HG03097 (cell line): ENCODE results near the gene PANK4.
"Not testable (repeated sequence)": the region's sequence is repeated elsewhere in the genome, so short reads cannot be mapped to it uniquely, and the experiment has no call there.

Experiments
- ATAC-seq: cut with Tn5 transposase; IDR thresholded peaks from one replicate; pipeline ENCODE4 v1.9.1; 2021; ENCODE audit not compliant: unreplicated experiment, low FRiP score

The PANK4 gene

DNA sequence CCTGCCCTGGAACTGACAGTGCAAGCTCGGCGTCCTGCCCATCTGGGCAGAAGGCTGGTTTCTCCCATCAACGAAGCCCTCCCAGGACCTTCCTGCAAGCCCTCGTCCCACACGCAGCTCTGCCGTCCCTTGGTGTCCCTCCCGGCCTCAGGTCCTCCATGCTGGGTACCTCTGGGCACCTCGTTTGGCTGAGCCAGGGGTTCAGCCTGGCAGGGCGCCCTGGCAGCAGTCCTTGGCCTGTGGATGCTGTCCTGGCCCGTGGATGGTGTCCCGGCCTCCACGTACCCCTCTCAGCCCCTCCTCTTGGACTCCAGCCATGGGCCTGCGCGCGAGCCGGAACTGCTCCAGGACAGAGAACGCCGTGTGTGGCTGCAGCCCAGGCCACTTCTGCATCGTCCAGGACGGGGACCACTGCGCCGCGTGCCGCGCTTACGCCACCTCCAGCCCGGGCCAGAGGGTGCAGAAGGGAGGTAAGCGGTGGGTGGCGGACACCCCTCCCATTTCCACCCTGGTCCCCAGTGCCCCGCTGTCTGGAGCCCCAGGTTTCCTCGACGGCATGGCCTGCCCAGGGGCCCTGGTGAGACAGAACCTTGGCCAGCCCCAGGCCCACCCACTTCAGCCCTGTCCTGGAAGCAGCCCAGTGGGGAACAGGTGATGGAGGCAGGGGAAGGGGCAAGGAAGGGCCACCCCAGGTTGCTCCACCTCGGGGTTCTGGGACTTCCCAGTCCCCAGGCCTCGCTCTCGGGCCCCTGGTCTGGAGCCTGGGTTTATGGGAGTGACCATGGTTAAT lies 33.3 kb upstream of the PANK4 start:
- ATAC-seq, result no peak

DNA sequence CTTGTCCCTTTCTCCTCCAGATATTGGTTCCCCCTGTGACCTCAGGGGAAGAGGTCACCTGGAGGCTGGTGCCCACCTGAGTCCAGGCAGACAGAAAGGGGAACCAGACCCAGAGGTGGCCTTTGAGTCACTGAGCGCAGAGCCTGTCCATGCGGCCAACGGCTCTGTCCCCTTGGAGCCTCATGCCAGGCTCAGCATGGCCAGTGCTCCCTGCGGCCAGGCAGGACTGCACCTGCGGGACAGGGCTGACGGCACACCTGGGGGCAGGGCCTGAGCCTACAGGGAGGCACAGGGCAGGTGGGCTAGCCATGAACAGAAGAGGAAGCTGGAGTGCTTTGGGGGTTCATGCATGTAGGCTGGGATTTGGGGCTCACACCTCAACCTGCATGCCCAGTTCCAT lies 32.5 kb upstream of the PANK4 start:
- ATAC-seq, result no peak

DNA sequence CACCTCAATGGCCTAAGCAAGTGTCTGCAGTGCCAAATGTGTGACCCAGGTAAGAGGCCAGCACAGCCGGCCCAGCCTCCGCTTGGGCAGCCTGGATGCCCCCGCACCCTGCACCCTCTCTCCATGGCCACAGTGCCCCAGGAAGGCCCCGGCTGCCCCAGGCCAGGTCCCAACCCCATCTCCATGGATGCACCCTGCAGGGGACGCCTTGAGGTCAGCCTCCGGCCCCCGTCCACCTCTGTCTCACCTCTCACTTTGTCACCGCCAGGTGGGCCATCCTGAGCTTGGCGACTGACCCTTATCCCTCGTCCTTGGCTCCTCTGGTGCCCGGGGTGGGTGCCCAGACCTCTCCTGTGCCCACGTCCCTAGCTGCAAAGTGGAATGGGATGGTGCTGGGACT lies 32.0 kb upstream of the PANK4 start:
- no peak for ATAC-seq

DNA sequence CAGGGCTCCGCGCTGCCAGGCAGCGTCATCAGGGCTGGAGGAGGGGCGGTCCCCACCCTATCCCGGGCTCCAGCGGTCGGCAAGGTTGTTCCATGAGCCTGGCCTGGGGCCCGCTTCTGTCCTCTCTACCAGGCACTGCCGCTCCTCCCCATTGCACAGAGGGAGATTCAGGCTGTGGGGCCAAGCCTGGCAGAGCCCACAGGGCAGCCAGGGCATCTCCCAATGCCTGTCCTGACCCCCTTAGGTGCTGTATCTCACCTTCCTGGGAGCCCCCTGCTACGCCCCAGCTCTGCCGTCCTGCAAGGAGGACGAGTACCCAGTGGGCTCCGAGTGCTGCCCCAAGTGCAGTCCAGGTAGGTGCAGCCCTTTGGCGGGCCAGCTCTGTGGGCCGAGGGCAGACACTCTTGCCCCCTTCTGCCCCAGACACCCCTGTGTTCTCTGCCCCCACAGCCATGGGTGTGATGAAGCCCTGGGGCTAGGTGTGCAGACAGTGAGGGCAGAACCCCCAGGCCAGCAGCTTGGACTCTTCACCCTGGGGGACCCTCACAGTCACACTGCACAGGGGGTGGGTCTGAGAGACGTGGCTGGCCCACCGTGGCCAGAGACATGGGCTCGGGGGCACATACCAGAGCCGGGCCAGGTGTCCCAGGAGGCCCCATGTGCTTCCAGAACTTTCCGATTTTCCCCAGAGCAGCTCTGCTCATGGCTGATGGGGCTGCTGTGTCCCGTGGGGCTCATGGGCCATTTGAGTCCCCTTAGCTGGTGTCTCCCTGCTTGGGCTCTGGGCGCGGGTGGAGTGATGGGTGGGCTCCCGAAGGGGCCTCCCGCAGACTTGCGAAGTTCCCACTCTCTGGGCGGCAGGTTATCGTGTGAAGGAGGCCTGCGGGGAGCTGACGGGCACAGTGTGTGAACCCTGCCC lies 31.3 kb upstream of the PANK4 start:
- no peak for ATAC-seq

DNA sequence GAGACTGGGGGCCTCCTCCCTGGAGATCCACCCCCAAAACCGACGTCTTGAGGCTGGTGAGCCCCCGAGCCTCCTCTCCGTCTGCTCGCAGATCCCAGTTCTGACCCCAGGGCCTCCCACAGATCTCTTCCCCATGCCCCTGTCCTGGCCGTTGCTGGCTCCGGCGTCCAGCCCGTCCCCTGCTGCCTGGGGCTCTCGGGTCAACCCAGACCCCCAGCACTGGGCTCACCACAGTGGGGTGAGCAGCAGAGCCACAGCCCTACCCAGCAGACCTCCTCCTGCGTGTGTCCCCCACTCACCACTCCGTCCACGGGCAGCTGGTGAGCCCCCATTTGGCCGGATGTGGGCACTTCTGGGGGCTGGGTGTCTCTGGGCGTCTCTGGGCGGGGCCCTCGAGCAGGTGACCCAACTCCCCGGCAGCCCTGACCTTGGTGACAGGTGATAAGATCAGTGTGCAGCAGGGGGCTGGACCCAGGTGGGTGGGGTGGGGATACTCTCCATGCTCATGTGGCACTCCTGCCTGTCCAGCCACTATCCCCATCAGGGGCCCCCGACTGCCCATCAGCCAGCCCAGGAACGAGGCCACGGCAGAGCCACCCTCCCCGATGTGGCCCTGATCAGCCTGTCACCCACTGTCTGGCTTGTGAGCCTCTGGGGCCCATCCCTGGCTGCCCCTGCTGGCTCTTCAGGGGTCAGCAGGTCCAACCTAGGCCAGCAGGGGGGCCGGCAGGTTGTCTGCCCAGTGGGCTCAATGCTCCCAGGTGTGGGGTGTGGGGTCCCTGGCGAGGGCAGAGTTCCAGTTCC lies 30.5 kb upstream of the PANK4 start:
- no peak for ATAC-seq

DNA sequence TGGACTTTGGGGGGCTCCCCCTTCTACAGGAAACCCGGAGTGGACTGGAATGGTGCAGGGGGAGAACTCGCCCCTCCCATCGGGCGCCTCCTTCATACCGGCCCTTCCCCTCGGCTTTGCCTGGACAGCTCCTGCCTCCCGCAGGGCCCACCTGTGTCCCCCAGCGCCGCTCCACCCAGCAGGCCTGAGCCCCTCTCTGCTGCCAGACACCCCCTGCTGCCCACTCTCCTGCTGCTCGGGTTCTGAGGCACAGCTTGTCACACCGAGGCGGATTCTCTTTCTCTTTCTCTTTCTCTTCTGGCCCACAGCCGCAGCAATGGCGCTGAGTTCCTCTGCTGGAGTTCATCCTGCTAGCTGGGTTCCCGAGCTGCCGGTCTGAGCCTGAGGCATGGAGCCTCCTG lies 29.9 kb upstream of the PANK4 start, which contains the start of gene TNFRSF14:
Gene TNFRSF14 (plus strand): TSS at position 95 of the 401 bp plus-strand sequence. CDS start 294 bp downstream, at position 389.
- peak; percentile 33 for ATAC-seq

DNA sequence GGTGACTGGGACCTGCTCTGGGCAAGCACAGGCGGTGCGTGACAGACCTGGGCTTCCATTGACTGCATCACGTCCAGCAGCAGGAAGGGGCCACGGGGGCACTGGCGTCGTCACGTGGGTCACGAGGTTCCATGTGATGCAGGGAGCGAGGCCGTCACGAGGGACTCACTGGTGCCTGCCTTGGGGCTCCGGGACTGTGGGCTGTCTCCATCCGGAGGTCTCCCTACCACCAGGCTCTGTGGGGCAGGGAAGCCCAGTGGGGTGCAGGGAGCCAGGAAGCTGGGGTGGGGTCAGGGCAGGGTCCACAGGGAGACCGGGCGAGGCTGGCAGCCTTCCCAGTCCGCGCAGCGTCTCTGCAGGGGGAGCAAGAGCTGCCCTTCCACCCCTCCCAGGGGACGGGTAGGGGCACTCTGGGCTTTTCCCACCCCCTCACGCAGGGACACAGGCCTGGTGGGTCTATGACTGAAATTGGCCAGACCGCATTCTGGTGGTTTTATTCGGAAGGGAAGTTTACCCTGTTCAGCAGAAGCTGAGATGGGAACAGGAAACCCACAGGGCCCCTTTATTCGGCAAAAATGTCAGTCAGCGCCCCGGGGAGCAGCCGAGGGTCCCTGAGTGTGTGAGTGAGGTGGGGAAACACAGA lies 29.4 kb upstream of the PANK4 start:
- ATAC-seq, result peak; percentile 30

DNA sequence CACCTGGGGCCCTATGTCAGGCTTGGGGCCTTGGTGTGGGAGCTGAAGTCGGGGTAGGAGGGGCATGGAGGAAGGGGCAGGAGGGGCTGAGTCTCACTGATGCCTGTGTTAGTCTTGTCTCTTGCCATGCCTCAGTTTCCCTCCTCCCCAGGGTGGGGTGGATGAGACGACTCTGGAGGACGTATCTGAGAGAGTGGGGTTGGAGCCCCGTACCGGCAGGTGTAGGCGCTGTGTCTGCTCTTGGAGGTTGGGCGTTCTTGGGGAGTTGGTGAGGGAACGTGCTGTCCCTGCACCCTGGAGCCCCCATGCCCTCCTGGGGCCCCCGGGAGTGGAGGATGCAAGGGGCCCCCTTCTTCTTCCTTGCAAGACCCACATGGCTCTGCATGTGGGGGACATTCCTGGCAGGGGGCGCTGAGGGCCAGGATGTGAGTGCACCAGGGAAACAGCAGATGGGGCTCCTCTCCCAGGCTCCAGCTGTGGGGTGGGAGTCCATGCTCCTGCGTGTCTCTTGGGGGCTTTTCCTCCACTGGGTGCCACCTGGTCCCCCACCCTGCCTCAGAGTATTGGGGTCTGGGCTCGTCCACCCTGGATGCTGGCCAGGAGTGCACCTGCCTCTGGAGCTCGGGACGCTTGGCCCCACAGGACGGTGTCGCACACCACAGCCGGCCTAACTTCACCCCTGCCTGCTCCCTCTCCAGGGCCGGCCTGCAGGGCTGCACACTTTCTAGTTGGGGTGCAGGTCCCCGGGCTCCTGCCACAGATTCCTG lies 28.4 kb upstream of the PANK4 start:
- no peak for ATAC-seq

DNA sequence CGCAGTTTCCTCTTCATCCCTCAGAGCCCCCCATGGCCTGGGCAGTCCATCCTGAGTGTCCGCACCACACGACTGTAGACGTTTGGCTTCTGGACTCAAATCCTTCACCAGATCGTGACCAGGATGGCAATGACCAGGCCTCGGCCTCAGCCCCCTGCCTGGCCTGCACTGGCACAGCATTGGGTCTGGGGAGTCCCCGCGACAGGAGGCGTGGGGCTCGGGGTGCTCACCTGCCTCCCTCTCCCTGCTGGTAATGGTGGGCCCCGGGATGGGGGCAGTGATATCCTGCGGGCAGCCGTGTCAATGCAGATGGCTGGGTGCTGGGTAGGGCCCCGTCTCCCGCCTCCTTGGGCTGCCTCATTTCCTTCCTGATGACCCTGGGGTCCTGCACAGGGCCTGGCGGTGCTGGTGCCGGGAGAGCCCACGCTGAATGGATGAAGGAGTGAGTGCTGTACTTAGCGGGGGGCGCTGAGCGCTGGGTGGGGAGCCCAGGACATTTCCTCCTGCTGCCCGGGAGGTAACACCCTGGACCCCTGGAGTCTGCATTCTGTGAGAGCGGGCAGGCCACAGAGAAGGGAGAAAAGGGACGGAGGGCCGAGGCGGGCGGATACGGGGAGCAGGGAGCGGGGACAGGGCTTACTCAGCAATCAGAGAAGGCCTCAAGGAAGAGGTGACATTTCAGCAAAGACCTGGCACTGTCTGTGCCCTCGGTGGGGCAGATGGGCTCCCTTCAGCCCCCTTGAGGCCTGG lies 27.6 kb upstream of the PANK4 start:
- no peak for ATAC-seq

DNA sequence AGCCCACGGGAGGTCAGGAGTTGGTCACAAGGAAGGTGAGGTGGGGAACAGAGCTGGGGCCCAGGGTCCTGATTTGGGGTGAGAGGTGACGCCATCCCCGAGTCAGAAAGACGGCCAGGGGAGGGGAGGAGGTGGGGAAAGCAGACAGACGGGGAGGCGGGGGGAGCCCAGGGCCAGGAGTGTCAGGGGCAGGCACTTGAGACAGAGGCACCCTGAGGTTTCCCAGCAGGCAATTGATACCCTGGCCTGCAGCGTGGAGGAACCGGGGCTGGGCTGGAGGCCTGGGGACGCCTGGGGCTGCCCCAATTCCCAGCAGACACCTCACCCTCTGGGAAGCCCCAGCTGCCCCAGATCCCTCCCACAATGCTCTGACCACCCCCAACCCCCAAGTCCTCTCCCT lies 26.7 kb upstream of the PANK4 start:
- not testable (repeated sequence) for ATAC-seq

DNA sequence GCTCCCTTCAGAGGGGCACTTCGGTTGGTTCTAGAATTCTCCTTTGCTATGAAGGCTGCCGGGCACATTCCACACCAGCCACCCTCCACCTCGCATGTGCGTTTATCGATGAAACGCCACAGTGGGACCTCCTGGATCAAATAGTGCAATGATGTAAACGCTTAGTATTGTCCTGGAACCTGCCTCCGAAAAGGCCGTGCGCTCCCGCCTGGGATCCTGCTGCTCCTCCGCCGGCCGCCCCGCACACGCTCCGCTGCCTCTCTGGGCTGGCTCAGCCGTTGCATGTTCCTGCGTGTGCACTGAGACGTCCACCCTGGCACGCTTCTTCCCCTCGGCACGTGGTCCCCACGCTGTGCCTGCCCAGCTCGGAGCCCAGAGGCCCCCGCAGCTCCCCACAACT lies 25.8 kb upstream of the PANK4 start:
- ATAC-seq, result no peak

DNA sequence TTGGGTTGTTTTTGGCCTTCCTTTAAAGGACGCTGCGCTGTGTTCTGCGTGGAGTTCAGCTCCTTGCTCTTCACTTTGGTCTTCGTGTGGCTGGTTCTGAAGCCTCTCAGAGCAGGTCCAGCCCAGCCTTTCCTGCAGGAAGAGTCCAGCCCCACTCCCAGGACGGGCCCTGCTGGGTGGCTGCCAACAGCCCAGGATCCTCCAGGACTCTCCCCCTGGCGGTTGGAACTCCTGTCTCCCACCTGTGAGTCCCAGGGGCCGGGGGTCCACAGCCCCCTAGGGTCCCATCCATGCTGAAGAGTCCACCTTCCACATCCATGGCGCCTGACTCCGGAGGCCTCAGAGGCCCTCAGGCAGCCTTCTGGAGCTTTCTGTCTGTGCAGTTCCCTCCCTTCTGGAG lies 25.1 kb upstream of the PANK4 start:
- ATAC-seq, result not testable (repeated sequence)

DNA sequence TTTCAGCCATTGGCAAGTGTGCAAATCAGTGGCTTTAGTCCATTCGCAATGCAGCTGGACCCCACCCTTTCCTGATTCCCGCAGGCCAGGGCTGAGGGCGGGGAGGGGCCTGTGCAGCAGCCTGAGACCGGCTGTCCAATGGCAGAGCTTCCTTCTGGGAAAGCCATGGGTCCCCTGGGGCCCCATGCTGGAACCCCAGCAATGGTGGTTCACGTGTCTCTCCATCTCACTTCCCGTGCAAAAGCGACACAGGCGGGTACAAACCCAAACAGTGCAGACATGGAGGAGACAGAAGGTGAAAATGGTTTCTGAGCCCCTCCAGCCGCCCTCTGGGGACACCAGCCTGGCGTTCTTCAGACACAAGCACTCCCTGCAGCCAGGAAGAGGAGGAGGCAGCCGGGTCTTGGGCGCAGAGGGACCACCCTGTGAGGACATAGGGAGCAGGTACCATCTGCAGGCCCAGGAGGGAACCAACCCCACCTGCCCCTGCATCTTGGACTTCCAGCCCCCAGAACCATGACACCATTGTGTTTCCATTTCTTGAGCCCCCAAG lies 24.0 kb upstream of the PANK4 start:
- not testable (repeated sequence) for ATAC-seq

DNA sequence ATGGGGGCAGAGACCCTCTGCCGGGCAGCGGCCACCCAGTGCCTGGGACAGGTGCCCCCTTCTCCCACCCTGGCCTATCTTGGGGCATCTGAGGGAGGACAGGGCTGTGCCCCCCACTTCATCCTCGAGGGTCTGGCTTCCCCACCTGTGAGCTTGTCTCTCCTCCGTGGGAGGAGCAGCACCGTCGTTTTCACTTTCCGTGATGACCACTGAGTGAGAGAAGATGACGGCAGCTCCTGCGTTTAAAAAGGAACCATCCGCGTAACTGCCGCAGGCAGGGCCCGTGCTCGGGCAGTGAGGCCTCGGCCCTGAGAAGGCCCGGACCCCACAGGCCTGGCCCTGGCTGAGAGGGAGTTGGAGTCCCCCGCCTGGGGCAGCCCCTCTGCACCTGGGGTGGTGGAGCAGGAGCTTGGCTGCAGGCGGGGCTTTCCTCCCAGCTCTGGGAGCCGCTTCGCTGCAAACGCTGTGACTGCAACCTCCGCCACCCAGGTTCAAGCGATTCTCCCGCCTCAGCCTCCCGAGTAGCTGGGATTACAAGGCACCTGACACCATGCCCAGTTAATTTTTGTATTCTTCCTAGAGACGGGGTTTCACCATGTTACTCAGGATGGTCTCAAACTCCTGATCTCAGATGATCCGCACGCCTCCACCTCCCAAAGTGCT lies 23.1 kb upstream of the PANK4 start:
- not testable (repeated sequence) for ATAC-seq

DNA sequence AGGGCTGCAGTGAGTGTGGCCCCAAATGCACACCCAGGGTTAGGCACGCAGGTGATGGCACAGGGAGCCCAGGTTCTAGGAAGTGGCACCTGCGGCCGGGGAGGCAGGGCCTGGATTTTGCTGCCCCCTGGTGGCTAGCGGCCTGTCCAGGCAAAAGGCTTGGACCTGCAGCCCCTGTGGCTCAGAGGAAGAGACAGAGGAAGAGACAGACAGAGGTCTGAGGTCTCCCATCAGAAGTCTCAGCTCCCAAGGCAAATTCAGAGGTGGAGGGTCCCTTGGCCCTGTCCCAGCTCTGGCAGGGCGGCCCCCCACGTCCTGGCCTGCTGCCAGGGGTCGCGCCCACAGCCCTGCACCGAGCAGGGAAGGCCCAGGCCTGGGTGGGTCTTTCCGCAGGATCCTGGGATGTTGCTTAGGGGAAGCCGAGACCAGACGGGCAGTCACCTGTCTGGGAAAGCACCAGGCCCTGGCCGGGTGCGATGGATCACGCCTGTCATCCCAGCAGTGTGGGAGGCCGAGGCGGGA lies 21.7 kb upstream of the PANK4 start:
- no peak for ATAC-seq

DNA sequence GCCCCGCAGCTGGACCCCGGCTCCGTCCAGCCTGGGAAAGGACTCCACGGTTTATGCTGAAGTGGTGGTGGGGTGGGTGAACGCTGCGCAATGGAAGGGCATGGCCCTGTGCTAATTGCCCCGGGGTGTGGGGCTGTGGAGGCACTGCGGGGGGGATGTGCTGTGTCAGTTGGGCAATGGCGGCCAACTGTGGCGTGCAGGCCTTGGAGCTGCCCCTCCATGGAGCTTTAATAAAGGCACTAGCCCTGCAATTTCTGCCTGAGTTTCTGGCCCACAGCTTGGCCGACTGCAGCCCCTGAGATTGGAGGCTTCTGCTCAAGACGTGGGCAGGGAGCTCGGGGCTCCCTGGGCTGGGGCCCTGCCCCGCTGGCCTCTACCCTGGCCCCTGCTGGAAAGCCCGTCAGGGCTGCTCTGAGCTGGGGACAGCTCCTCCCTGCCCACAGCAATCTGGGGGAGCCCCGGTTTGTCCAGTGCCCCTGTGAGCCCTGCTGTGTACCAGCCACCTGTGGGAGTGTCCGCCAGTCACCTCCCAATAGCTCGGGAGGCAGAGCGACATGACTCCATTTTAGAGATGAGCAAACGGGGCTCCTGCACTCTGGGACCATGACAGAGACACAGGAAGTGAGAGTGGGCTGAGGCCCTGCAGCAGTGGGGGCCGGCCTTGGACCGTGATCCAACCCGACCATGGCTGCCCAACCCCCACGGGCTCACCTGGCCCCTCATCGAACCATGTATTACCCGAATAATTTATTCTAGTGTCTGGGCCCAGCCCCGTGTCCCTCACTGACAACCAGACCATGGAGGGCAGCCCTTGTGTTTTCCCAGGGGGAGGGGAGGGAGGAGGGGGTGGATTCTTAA lies 21.0 kb upstream of the PANK4 start:
- ATAC-seq, result no peak
